PC-9 (cell line): ENCODE measurements around the gene UBE2V1. TPM values are rescaled to one million over a fixed set of nuclear protein-coding genes. Genes with fewer than 3 reads are reported as not detected.
"Not testable (repeated sequence)": the region's sequence is repeated elsewhere in the genome, so short reads cannot be mapped to it uniquely, and the experiment has no call there.

Experiments used
- BruUV-seq: library from RNA; stranded (reverse); fragments of 400-500 nt; replicated peaks from 2 replicates; lab custom pipeline; 2021; lab: Mats Ljungman, UMichigan
- CTCF ChIA-PET: fragments of 300-600 bp; sonication (Branson Sonifier 250); formaldehyde crosslinking; loops from one replicate; lab custom pipeline; 2022; ENCODE audit warnings: antibody characterized with exemption; lab: Charles Lee
- POLR2A ChIA-PET: fragments of 300-600 bp; sonication (Branson Sonifier 250); formaldehyde crosslinking; loops from one replicate; lab custom pipeline; 2022; ENCODE audit warnings: antibody characterized with exemption; ENCODE audit not compliant: unreplicated experiment; lab: Charles Lee
- DNase-seq, 2 experiments: peaks; one replicate each; pipeline versions ENCODE4 v3.0.0 to v3.0.0-alpha.2; 2015 to 2022; ENCODE audit warnings: mixed read lengths in 1 of 2
- H2AFZ ChIP-seq: fragments of 200-600 bp; sonication (generic); 2 replicates; pipeline ENCODE4 v1.8.1; 2017; ENCODE audit warnings: antibody characterized with exemption
- H3F3A ChIP-seq: fragments of 200-600 bp; sonication (generic); 2 replicates; pipeline ENCODE4 v1.8.1; 2017; ENCODE audit warnings: antibody characterized with exemption, mild to moderate bottlenecking, low read depth; ENCODE audit not compliant: insufficient read depth
- H3K27ac ChIP-seq: fragments of 200-600 bp; sonication (generic); 2 replicates; pipeline ENCODE4 v1.6.1; 2016; ENCODE audit warnings: mixed run types
- H3K27me3 ChIP-seq: fragments of 200-600 bp; sonication (generic); 2 replicates; pipeline ENCODE4 v1.6.1; 2016; ENCODE audit warnings: low read depth, mixed run types; ENCODE audit not compliant: insufficient read depth
- H3K36me3 ChIP-seq: fragments of 200-600 bp; sonication (generic); 2 replicates; pipeline ENCODE4 v1.6.1; 2016; ENCODE audit warnings: low read depth, mixed run types
- H3K4me1 ChIP-seq: fragments of 200-600 bp; sonication (generic); replicated peaks from 2 replicates; pipeline ENCODE4 v1.6.1; 2016; ENCODE audit warnings: mixed run types; ENCODE audit not compliant: insufficient read depth
- H3K4me2 ChIP-seq: fragments of 200-600 bp; sonication (generic); 2 replicates; pipeline ENCODE4 v1.6.1; 2017; ENCODE audit warnings: mixed run types
- H3K4me3 ChIP-seq: fragments of 200-600 bp; sonication (generic); 2 replicates; pipeline ENCODE4 v1.6.1; 2016; ENCODE audit warnings: mixed run types
- H3K79me2 ChIP-seq: fragments of 200-600 bp; sonication (generic); 2 replicates; pipeline ENCODE4 v1.6.1; 2017; ENCODE audit warnings: low read depth, mixed run types
- H3K9me2 ChIP-seq: fragments of 200-600 bp; sonication (generic); 2 replicates; pipeline ENCODE4 v1.8.1; 2017; ENCODE audit warnings: mild to moderate bottlenecking; ENCODE audit not compliant: insufficient read depth
- H3K9me3 ChIP-seq: fragments of 200-600 bp; sonication (generic); 2 replicates; pipeline ENCODE4 v1.8.1; 2016; ENCODE audit warnings: low read depth; ENCODE audit not compliant: insufficient read depth
- H4K20me1 ChIP-seq: fragments of 200-600 bp; sonication (generic); 2 replicates; pipeline ENCODE4 v1.8.1; 2017; ENCODE audit not compliant: insufficient read depth
- CTCF ChIP-seq: fragments of 200-600 bp; sonication (generic); conservative IDR thresholded peaks from 2 replicates; pipeline ENCODE4 v1.6.1; 2017; ENCODE audit warnings: mixed run types, antibody characterized with exemption, mild to moderate bottlenecking, moderate library complexity
- EZH2 ChIP-seq: fragments of 200-600 bp; sonication (generic); IDR thresholded peaks from 2 replicates; pipeline ENCODE4 v1.8.0; 2017; ENCODE audit warnings: antibody characterized with exemption, low read depth
- intact Hi-C: fragments of 100-400 bp; cut with micrococcal nuclease; formaldehyde crosslinking; loops from one replicate; pipeline ENCODE4 v1.10.0; 2022; ENCODE audit not compliant: unreplicated experiment
- total RNA-seq: library from RNA; stranded (reverse); gene quantifications from 2 replicates; pipeline ENCODE4 v1.2.3, GENCODE V29; 2021

The UBE2V1 gene
- total RNA-seq, 1 experiment from 2014 or later: 174 TPM

GRCh38 chr20:50136822-50137599 lies 24.1 kb upstream of the UBE2V1 start:
- H3K27ac ChIP-seq: peak overlapping the region; percentile 0; the same call in 1 of the 2 replicates
- H2AFZ ChIP-seq: no peak overlapping the region
- H3K79me2 ChIP-seq: peaks cover 45% of the 10 kb centered on the region
- H3K27me3 ChIP-seq: no peaks in the 10 kb centered on the region
- H3F3A ChIP-seq: peaks cover 6% of the 10 kb centered on the region; the same call in 1 of the 2 replicates
- 0 out of 2 replicates have a peak, but pooled peaks cover 3% of the 10 kb centered on the region for H4K20me1 ChIP-seq
- no peak overlapping the region for H3K4me2 ChIP-seq
- H3K4me1 ChIP-seq: peaks cover 14% of the 10 kb centered on the region
- no peak for DNase-seq
- H3K4me3 ChIP-seq: no peak overlapping the region
- TF ChIP-seq EZH2: no peak
- no peak for TF ChIP-seq CTCF
- intact Hi-C loops: no loop called here
- BruUV-seq: no TSS peak
- ChIA-PET CTCF (interaction anchor here (0.6 kb wide), 1 partner anchor 42 kb away, joined by 8 read pairs; no protein-coding TSS in a partner anchor), POLR2A (no interaction called here)
- H3K9me3 ChIP-seq: no peaks in the 10 kb centered on the region
- H3K9me2 ChIP-seq: no peaks in the 10 kb centered on the region
- peaks cover 14% of the 10 kb centered on the region; the same call in 1 of the 2 replicates for H3K36me3 ChIP-seq

- H3K4me2 ChIP-seq, H3K9me3 ChIP-seq, H4K20me1 ChIP-seq, H3K36me3 ChIP-seq, H3K4me3 ChIP-seq, BruUV-seq, DNase-seq, H3K9me2 ChIP-seq, intact Hi-C loops, H3K27me3 ChIP-seq, H2AFZ ChIP-seq, H3K27ac ChIP-seq, H3F3A ChIP-seq: not testable (repeated sequence)
- H3K4me1 ChIP-seq: peaks cover 14% of the 10 kb centered on the region
- POLR2A ChIA-PET: interaction anchor here (0.6 kb wide), 1 partner anchor 12 kb away, joined by 3 read pairs; no protein-coding TSS in a partner anchor
- H3K79me2 ChIP-seq: peaks cover 26% of the 10 kb centered on the region
- CTCF ChIA-PET: interaction anchor here (0.6 kb wide), 1 partner anchor 15 kb away, joined by 8 read pairs; no protein-coding TSS in a partner anchor
These were observed 22.2 kb upstream of the UBE2V1 start for GRCh38 chr20:50135157-50135556.

- no peak overlapping the region for H3K4me3 ChIP-seq
- no peak for DNase-seq
- no peak for TF ChIP-seq CTCF
- no peak for TF ChIP-seq EZH2
- no peak overlapping the region for H2AFZ ChIP-seq
- H3K27ac ChIP-seq: no peak overlapping the region
- H3K9me2 ChIP-seq: no peaks in the 10 kb centered on the region
- ChIA-PET POLR2A (no interaction called here), CTCF (no interaction called here)
- peaks cover 20% of the 10 kb centered on the region for H3K79me2 ChIP-seq
- intact Hi-C loops: no loop called here
- BruUV-seq: no TSS peak
- H3K9me3 ChIP-seq: no peaks in the 10 kb centered on the region
- H4K20me1 ChIP-seq: peaks cover 6% of the 10 kb centered on the region; the same call in 1 of the 2 replicates
- H3K27me3 ChIP-seq: no peaks in the 10 kb centered on the region
- peaks cover 6% of the 10 kb centered on the region; the same call in 1 of the 2 replicates for H3F3A ChIP-seq
- peaks cover 14% of the 10 kb centered on the region for H3K4me1 ChIP-seq
- peaks cover 4% of the 10 kb centered on the region; the same call in 1 of the 2 replicates for H3K36me3 ChIP-seq
- no peak overlapping the region for H3K4me2 ChIP-seq
These were observed 20.7 kb upstream of the UBE2V1 start for GRCh38 chr20:50133474-50134217.
